Measurements from ENCODE around the gene MAP2K3. TPM values are rescaled to one million over a fixed set of nuclear protein-coding genes. Genes with fewer than 3 reads are reported as not detected.

MAP2K3 gene
- polyA plus RNA-seq, 1 experiment: 41.8 TPM

DNA sequence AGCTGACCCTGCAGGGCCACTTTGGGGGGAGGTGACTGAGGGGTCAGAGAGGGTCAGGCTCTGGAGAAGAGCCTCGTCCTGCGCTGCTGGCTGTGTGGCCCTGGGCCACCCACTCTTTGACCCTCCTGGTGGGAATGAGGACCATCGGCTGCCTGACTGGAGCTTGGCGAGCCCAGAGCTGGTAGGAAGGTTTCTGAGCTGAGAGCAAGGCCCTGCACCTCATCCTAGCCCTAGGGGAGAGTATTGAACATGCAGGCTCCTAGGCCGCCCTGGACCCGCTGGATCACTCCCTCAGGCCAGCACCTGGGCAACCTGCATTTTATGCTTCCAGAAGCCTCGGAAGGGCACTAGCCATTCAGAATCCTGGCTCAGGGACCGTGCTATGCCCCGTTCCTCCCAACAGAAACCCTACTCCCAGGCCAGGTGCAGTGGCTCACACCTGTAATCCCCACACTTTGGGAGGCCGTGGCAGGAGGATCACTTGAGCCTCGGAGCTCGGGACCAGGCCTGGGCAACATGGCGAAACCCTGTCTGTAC lies 14.5 kb downstream of the MAP2K3 start:
- Histone ChIP-seq H3K4me3 (ENCODE audit: low read depth, low read length) (no peak overlapping the region), H3K27me3 (ENCODE audit: control insufficient read depth, insufficient read depth, low read length) (no peaks in the 10 kb centered on the region), H3K36me3 (ENCODE audit: control insufficient read depth, insufficient read depth, low read length) (peaks cover 47% of the 10 kb centered on the region)
- no peak for DNase-seq (ENCODE audit: low read depth)
- CTCF ChIA-PET: interaction anchor here (0.6 kb wide), 1 partner anchor 155 kb away, joined by 4 read pairs; no protein-coding TSS in a partner anchor
- TF ChIP-seq, protein P1, sequence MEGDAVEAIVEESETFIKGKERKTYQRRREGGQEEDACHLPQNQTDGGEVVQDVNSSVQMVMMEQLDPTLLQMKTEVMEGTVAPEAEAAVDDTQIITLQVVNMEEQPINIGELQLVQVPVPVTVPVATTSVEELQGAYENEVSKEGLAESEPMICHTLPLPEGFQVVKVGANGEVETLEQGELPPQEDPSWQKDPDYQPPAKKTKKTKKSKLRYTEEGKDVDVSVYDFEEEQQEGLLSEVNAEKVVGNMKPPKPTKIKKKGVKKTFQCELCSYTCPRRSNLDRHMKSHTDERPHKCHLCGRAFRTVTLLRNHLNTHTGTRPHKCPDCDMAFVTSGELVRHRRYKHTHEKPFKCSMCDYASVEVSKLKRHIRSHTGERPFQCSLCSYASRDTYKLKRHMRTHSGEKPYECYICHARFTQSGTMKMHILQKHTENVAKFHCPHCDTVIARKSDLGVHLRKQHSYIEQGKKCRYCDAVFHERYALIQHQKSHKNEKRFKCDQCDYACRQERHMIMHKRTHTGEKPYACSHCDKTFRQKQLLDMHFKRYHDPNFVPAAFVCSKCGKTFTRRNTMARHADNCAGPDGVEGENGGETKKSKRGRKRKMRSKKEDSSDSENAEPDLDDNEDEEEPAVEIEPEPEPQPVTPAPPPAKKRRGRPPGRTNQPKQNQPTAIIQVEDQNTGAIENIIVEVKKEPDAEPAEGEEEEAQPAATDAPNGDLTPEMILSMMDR (IDR thresholded peaks at IDR 0.05; ENCODE audit: insufficient read depth, low read depth, low read length): no peak
- POLR2A ChIA-PET: no interaction called here

DNA sequence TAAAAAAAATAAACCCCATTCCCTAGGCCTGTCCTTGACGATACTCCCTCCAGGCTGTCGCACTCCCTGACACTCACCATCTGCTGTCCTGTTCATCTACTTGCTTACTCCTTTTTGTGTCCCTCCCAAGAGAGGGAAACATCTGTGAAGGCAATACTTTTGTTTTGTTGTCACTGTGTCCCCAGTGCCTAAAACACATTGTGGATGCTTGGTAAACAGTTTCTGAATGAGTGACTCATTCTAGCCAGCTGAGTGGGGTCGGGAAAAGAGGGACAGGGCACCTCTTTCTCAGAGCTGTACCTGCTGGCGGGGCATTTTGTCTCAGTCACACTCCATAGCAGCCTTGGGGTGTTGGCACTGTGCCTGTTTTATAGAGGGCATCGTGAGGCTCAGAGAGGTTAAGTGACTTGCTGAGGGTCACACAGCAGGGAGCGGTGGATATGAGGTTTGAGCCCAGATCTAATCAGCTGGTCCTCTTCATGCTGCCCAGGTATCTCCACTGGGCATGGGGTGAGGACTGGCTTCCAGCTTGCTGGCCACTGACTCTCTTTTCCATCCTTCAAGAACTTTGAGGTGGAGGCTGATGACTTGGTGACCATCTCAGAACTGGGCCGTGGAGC lies 15.6 kb downstream of the MAP2K3 start:
- TF ChIP-seq, protein P1 (IDR thresholded peaks at IDR 0.05; ENCODE audit: insufficient read depth, low read depth, low read length): no peak
- ChIA-PET CTCF (interaction anchor here (1.5 kb wide), 1 partner anchor 11 kb away, joined by 3 read pairs; no protein-coding TSS in a partner anchor), POLR2A (no interaction called here)
- Histone ChIP-seq H3K36me3 (ENCODE audit: control insufficient read depth, insufficient read depth, low read length) (peaks cover 49% of the 10 kb centered on the region), H3K4me3 (ENCODE audit: low read depth, low read length) (no peak overlapping the region), H3K27me3 (ENCODE audit: control insufficient read depth, insufficient read depth, low read length) (no peaks in the 10 kb centered on the region)
- DNase-seq (ENCODE audit: low read depth): no peak

DNA sequence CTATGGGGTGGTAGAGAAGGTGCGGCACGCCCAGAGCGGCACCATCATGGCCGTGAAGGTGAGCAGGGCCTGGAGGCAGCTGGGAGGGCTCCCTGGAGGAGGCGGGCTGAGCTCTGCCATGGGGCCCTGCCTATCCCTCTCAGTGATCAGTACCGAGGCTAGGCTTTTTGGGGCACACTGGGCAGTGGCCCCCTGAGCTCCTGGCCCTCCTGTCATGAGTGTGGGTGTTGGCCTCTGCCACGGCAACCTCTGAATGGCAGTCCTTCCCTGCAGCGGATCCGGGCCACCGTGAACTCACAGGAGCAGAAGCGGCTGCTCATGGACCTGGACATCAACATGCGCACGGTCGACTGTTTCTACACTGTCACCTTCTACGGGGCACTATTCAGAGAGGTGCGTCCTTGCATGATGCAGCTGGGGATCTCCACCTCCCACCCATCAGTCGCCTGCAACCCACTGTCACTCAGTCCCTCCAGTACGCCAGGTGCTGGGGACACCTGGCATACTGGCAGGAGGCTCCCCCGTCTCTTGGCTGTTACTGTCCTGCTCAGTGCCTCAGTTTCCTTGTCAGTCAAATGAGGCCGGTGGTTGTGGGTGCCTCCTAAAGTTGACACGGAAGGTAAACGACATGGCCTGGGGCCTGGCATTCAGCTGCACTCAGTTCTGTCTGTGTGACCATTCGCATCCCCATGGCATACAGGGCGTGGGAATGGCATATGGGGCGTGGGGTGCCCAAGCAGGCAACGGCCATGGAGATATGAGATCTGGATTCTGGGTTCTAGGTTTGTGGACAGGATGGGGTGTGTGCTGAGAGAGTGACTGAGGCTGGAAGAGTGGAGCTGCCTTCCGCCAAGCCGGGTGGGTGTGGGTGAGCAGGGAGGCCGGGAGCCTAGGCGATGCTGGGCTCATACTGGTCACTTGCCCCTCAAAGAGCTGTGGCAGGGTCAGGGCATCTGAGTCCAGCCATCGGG lies 16.4 kb downstream of the MAP2K3 start:
- Histone ChIP-seq H3K27me3 (ENCODE audit: control insufficient read depth, insufficient read depth, low read length) (no peaks in the 10 kb centered on the region), H3K36me3 (ENCODE audit: control insufficient read depth, insufficient read depth, low read length) (peaks cover 51% of the 10 kb centered on the region), H3K4me3 (ENCODE audit: low read depth, low read length) (no peak overlapping the region)
- TF ChIP-seq, protein P1 (IDR thresholded peaks at IDR 0.05; ENCODE audit: insufficient read depth, low read depth, low read length): no peak
- DNase-seq (ENCODE audit: low read depth): no peak
- POLR2A ChIA-PET: no interaction called here
- CTCF ChIA-PET: interaction anchor here (0.9 to 1.5 kb wide), 2 partner anchors 12 to 21 kb away, joined by 3 to 4 read pairs; no protein-coding TSS in a partner anchor

DNA sequence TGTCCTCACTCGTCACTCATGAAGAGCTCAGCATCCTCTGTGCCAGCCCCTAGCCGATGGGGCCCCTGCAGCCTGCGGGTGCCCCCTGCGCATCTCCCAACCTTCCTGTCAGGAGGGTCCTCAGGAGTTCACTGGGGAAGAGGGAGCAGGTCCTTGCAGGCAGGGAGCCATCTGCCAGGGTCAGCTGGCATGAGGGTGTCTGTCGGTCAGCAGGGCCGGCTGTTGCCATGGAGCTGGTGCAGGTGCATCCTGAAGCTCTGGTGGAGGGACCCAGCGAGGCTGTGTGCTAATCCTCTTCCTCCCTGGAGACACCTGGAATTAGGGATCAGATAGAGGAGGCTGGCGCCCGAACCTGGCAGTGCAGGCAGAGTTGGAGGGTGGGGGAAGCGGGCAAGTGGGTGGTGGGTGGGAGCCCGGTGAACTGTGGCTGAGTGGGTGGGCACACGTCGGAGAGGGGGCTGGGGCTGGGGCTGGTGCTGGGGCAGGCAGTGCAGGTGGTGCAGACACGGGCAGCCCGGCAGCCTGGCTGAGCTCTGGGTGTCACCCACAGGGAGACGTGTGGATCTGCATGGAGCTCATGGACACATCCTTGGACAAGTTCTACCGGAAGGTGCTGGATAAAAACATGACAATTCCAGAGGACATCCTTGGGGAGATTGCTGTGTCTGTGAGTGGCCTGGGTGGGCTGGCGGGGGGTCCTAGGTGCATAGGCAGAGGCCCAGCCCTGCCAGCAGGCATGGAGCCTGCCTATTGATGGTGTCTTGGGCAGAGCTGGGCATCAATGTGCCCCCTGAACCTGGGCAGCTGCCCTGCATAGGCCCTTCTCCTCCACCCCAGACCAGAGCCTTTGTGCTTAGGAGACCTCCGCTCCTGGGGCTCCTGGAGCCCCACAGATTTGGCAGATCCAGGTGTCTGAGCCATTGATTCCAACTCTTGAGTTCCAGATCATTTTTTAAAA lies 17.4 kb downstream of the MAP2K3 start:
- H3K4me3 ChIP-seq (ENCODE audit: low read depth, low read length): no peak overlapping the region
- CTCF ChIA-PET: interaction anchor here (0.9 to 1.5 kb wide), 2 partner anchors 13 to 22 kb away, joined by 3 to 4 read pairs; no protein-coding TSS in a partner anchor
- TF ChIP-seq, protein P1 (IDR thresholded peaks at IDR 0.05; ENCODE audit: insufficient read depth, low read depth, low read length): no peak
- DNase-seq (ENCODE audit: low read depth): no peak
- H3K27me3 ChIP-seq (ENCODE audit: control insufficient read depth, insufficient read depth, low read length): no peaks in the 10 kb centered on the region
- peaks cover 51% of the 10 kb centered on the region for H3K36me3 ChIP-seq (ENCODE audit: control insufficient read depth, insufficient read depth, low read length)
- POLR2A ChIA-PET: no interaction called here
